CD4-positive, alpha-beta T cell (primary cell): Measurements from ENCODE around the gene ILRUN. TPM values are rescaled to one million over a fixed set of nuclear protein-coding genes. Genes with fewer than 3 reads are reported as not detected.

ENCODE experiments used
- ATAC-seq: fragments of 200-7000 bp; cut with Tn5 transposase; one replicate; pipeline ENCODE4 v1.10.0; 2022; ENCODE audit warnings: mild to moderate bottlenecking; ENCODE audit not compliant: poor library complexity
- CTCF ChIA-PET: fragments of 350-600 bp; sonication (Branson Sonifier 250); formaldehyde crosslinking; loops from one replicate; lab custom pipeline; 2021; ENCODE audit warnings: antibody characterized with exemption, inconsistent platforms; lab: Charles Lee
- POLR2A ChIA-PET: fragments of 350-600 bp; sonication (Branson Sonifier 250); formaldehyde crosslinking; loops from one replicate; lab custom pipeline; 2021; ENCODE audit warnings: antibody characterized with exemption, inconsistent platforms; lab: Charles Lee
- DNase-seq, 14 experiments: peaks; one replicate each; pipeline ENCODE4 v3.0.0-alpha.2; 2013 to 2020; ENCODE audit warnings: mixed read lengths in 2 of 14
- H3K27ac ChIP-seq, 2 donors: one replicate each; pipeline versions ENCODE4 v1.5.1 to v1.7.0; 2013; ENCODE audit warnings: low read length in 2 of 2, low read depth in 1 of 2, mild to moderate bottlenecking in 1 of 2
- H3K27me3 ChIP-seq, 2 experiments: 1 replicate in 1 of 2; 2 replicates in 1 of 2; pipeline versions ENCODE4 v1.6.1 to v1.7.0; 2013; ENCODE audit warnings: low read length in 2 of 2, control low read depth in 1 of 2, mild to moderate bottlenecking in 1 of 2, moderate library complexity in 1 of 2; ENCODE audit not compliant: insufficient read depth in 2 of 2, control insufficient read depth in 1 of 2
- H3K36me3 ChIP-seq: one replicate; pipeline ENCODE4 v1.6.1; 2013; ENCODE audit warnings: low read length, control low read depth; ENCODE audit not compliant: insufficient read depth
- H3K4me1 ChIP-seq: one replicate; pipeline ENCODE4 v1.6.1; 2013; ENCODE audit warnings: low read length, control low read depth; ENCODE audit not compliant: insufficient read depth
- H3K4me3 ChIP-seq: one replicate; pipeline ENCODE4 v1.5.1; 2013; ENCODE audit warnings: mild to moderate bottlenecking, low read length, moderate library complexity
- H3K9me3 ChIP-seq, 2 experiments: 1 replicate in 1 of 2; 2 replicates in 1 of 2; pipeline versions ENCODE4 v1.6.1 to v1.7.0; 2013; ENCODE audit warnings: low read length in 2 of 2, mild to moderate bottlenecking in 2 of 2, control low read depth in 1 of 2, moderate library complexity in 1 of 2; ENCODE audit not compliant: control insufficient read depth in 1 of 2, insufficient read depth in 1 of 2
- H3K27ac Mint-ChIP-seq: one replicate; pipeline ENCODE4 v1.8.0; 2020; ENCODE audit warnings: mixed read lengths
- H3K27me3 Mint-ChIP-seq: one replicate; pipeline ENCODE4 v1.8.0; 2021; ENCODE audit warnings: mixed read lengths
- H3K36me3 Mint-ChIP-seq: one replicate; pipeline ENCODE4 v1.8.0; 2021; ENCODE audit warnings: low read depth, mixed read lengths
- H3K4me1 Mint-ChIP-seq: one replicate; pipeline ENCODE4 v1.8.0; 2021; ENCODE audit warnings: low read depth, mixed read lengths
- H3K4me3 Mint-ChIP-seq: one replicate; pipeline ENCODE4 v1.8.0; 2020; ENCODE audit warnings: mild to moderate bottlenecking, mixed read lengths
- H3K9me3 Mint-ChIP-seq: one replicate; pipeline ENCODE4 v1.8.0; 2020; ENCODE audit warnings: mixed read lengths
- intact Hi-C, 2 experiments: fragments of 100-400 bp; cut with DNase I in 1 of 2; cut with micrococcal nuclease in 1 of 2; formaldehyde crosslinking; loops; one replicate each; pipeline versions ENCODE4 v1.15.1 to v1.9.0; 2023 to 2025; cut with DNase I, micrococcal nuclease
- total RNA-seq, 174 experiments: library from RNA in 2 of 174; stranded (reverse) in 2 of 174; gene quantifications; one replicate each; pipeline ENCODE4 v1.2.3 and lab custom pipeline; 2021 to 2026
- TF ChIP-seq, protein P1 (sequence below): fragments of 200-600 bp; IDR thresholded peaks from one replicate; pipeline ENCODE4 v1.8.0; 2022; ENCODE audit warnings: antibody characterized with exemption, mild to moderate bottlenecking

ILRUN gene
- total RNA-seq, 2 experiments from 2014 or later: 44.9 to 49.4 TPM

DNA sequence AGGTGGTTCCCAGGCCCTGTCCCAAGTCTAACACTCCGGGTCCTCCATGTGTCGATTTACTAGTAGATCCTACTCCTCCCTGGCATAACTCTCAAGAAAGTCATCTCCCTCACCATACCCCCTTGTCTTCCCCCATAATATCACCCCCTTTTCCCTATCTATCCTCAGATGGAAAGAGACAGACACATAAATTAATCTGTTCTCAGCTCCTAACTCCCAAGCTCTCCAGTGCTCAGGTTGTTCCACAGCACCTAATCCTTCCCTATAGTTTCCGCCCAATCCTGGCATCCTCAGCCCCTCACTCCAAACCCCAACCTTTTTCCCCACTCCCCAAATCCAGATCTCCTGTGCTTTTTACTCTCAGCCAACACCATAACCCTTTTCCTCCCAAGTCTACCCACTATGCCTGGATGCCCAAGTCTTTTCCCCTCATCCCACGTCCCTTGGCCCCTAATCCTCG is 808 bp downstream of the ILRUN start:
- H3K4me3 Mint-ChIP-seq: peak overlapping the region; percentile 98
- H3K36me3 ChIP-seq: peaks cover 7% of the 10 kb centered on the region
- H3K27me3 ChIP-seq: no peaks in the 10 kb centered on the region
- no peak for ATAC-seq
- H3K9me3 Mint-ChIP-seq: no peaks in the 10 kb centered on the region
- POLR2A ChIA-PET: interaction anchor here (1.2 to 2.9 kb wide), 7 partner anchors 18 to 101 kb away, joined by 3 to 39 read pairs (median 6); partner anchors contain the start of genes BLTP3A and SNRPC
- no peak for DNase-seq
- intact Hi-C loops: loop anchor here (1.0 to 10.0 kb wide), 8 partner anchors 23 to 448 kb away; partner anchors contain the start of genes ANKS1A (in 1 of the 2), NUDT3 (in 1 of the 2), SMIM29 (in 1 of the 2) and SNRPC (in 1 of the 2)
- peak overlapping the region; percentile 99 for H3K4me3 ChIP-seq
- no peaks in the 10 kb centered on the region for H3K9me3 ChIP-seq
- H3K27ac Mint-ChIP-seq: peak overlapping the region; percentile 98
- H3K27ac ChIP-seq: peak overlapping the region; percentile 80 to 83
- H3K4me1 Mint-ChIP-seq: peaks cover 60% of the 10 kb centered on the region
- H3K4me1 ChIP-seq: peaks cover 40% of the 10 kb centered on the region
- H3K27me3 Mint-ChIP-seq: no peaks in the 10 kb centered on the region
- peaks cover 31% of the 10 kb centered on the region for H3K36me3 Mint-ChIP-seq
- TF ChIP-seq, protein P1, sequence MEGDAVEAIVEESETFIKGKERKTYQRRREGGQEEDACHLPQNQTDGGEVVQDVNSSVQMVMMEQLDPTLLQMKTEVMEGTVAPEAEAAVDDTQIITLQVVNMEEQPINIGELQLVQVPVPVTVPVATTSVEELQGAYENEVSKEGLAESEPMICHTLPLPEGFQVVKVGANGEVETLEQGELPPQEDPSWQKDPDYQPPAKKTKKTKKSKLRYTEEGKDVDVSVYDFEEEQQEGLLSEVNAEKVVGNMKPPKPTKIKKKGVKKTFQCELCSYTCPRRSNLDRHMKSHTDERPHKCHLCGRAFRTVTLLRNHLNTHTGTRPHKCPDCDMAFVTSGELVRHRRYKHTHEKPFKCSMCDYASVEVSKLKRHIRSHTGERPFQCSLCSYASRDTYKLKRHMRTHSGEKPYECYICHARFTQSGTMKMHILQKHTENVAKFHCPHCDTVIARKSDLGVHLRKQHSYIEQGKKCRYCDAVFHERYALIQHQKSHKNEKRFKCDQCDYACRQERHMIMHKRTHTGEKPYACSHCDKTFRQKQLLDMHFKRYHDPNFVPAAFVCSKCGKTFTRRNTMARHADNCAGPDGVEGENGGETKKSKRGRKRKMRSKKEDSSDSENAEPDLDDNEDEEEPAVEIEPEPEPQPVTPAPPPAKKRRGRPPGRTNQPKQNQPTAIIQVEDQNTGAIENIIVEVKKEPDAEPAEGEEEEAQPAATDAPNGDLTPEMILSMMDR: no peak
- CTCF ChIA-PET: interaction anchor here (0.7 to 0.8 kb wide), 2 partner anchors 86 to 96 kb away, joined by 3 read pairs; partner anchors contain the start of gene BLTP3A

DNA sequence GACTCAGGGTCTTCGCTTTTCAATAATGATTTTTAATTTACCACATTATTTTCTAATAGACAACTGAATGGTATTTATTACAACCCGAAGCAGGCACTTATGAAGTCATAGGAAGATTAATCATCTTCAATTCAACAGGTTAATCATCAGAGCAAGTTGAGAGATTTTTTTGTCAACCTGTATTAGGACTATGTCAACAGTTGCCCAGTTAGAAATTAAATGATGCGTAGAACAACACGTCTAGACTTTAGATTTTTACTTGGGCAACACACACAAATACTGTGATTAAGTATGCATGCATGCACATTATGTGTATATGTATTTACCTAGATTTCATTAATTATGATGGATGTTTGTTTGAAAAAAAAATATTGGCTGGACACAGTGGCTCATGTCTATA is 4.3 kb downstream of the ILRUN start:
- Histone ChIP-seq H3K4me3 (no peak overlapping the region), H3K9me3 (no peaks in the 10 kb centered on the region), H3K4me1 (peaks cover 35% of the 10 kb centered on the region), H3K27ac (no peak overlapping the region), H3K36me3 (peaks cover 7% of the 10 kb centered on the region), H3K27me3 (no peaks in the 10 kb centered on the region)
- ATAC-seq: no peak
- ChIA-PET CTCF (no interaction called here), POLR2A (no interaction called here)
- H3K36me3 Mint-ChIP-seq: peaks cover 48% of the 10 kb centered on the region
- H3K9me3 Mint-ChIP-seq: no peaks in the 10 kb centered on the region
- intact Hi-C loops: loop anchor here in 1 of 2 experiments (10.0 kb wide), 1 partner anchor 167 kb away; no protein-coding TSS in a partner anchor
- no peak for DNase-seq
- no peak overlapping the region for H3K4me3 Mint-ChIP-seq
- no peaks in the 10 kb centered on the region for H3K27me3 Mint-ChIP-seq
- H3K4me1 Mint-ChIP-seq: peaks cover 72% of the 10 kb centered on the region
- no peak overlapping the region for H3K27ac Mint-ChIP-seq
- TF ChIP-seq, protein P1: no peak

DNA sequence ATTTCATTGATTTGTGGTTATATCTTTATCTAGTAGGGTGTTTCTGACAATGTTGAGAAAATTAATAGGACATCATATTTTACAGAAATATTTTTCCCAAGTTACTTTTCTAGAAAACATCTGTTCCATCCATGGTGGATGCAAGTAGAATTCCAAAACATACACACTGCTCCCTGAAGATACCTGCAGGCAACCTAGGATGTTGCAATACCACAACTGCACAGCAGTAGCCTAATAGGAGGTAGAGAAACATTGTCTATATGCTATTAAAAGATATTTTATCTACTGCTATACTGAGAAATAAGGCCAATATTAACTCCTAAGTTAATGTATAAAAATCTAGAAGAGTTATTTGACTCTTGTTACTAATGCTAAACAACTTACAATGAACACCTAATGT is 6.8 kb downstream of the ILRUN start:
- Mint-ChIP-seq H3K36me3 (peaks cover 28% of the 10 kb centered on the region), H3K4me3 (no peak overlapping the region), H3K4me1 (peaks cover 70% of the 10 kb centered on the region), H3K27ac (peak overlapping the region; percentile 51), H3K27me3 (no peaks in the 10 kb centered on the region), H3K9me3 (no peaks in the 10 kb centered on the region)
- Histone ChIP-seq H3K36me3 (peaks cover 4% of the 10 kb centered on the region), H3K27ac (no peak overlapping the region), H3K27me3 (no peaks in the 10 kb centered on the region), H3K4me3 (no peak overlapping the region), H3K9me3 (no peaks in the 10 kb centered on the region), H3K4me1 (peaks cover 23% of the 10 kb centered on the region)
- ATAC-seq (no peak), DNase-seq (no peak)
- TF ChIP-seq, protein P1: no peak
- ChIA-PET POLR2A (no interaction called here), CTCF (no interaction called here)
- intact Hi-C loops: loop anchor here in 1 of 2 experiments (10.0 kb wide), 1 partner anchor 165 kb away; no protein-coding TSS in a partner anchor
